Stimulated activated CD8-positive, alpha-beta memory T cell treated with anti-CD3 and anti-CD28 coated beads, Interleukin-4, amount 100 ng/mL, for 1 hour (primary cell): ENCODE results near the gene MIF4GD.

Source experiments
- DNase-seq, 2 donors: peaks; one replicate each; pipeline ENCODE4 v3.0.0-alpha.2; 2020; ENCODE audit warnings: low read depth in 2 of 2, low spot score in 1 of 2

Gene MIF4GD

GRCh38 chr17:75238020-75238580 is 32.9 kb downstream of the MIF4GD start:
- DNase-seq: no peak

DNA sequence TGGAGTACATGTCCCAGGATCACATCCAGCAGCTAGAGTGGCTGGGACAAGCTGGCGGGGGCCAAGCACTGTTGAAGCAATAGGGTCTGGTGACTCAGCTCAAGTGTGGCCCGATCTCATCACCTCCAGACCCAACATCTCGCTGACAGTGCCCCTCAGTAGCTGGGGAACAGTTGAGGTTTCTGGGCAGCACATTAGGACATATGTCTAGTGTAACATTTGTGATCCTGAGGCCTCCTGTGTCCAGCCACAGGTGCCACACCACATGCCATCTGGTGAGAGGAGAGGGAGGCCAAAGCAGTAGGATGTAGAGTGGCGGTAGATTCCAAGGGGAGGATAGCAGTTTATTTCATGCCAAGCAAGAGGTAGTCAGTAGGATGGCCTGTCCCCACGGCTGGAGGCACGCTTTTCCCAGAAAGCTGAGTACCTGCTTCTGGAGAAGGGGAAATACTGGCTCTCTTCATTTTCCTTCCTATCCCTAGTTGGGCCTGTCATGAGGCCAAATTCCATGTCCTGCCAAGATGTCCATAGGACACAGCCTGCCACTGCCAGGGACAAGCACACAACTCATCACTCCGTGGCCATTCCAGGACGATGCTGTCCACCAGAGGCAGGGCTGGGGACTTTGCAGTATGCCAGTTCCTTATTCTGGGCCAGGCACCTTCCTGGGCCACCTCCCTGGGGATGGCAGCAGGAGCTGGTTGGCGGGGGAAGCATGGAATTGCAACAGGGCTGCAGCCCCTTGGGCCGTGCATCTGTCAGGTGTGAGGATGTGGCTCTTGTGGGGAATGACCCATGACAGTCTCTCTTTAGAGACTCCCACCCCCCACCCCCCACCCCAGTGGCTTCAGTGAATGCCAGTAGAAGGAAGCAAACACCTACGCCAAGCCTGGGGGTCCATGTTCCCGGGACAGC is 33.7 kb downstream of the MIF4GD start:
- DNase-seq: no peak

DNA sequence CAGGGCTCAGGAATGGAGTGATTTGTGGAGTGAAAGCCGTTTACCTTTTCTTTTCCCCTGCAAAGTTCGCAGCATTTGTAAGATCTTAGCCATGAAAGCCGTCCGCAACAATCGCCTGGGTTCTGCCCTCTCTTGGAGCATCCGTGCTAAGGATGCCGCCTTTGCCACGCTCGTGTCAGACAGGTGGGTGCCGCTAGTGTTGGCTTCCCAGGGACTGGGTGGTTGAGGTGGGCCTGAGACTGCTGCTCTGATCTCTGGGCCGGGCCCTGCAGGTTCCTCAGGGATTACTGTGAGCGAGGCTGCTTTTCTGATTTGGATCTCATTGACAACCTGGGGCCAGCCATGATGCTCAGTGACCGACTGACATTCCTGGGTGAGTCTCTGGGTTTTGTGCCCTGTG is 38.2 kb downstream of the MIF4GD start:
- no peak for DNase-seq

DNA sequence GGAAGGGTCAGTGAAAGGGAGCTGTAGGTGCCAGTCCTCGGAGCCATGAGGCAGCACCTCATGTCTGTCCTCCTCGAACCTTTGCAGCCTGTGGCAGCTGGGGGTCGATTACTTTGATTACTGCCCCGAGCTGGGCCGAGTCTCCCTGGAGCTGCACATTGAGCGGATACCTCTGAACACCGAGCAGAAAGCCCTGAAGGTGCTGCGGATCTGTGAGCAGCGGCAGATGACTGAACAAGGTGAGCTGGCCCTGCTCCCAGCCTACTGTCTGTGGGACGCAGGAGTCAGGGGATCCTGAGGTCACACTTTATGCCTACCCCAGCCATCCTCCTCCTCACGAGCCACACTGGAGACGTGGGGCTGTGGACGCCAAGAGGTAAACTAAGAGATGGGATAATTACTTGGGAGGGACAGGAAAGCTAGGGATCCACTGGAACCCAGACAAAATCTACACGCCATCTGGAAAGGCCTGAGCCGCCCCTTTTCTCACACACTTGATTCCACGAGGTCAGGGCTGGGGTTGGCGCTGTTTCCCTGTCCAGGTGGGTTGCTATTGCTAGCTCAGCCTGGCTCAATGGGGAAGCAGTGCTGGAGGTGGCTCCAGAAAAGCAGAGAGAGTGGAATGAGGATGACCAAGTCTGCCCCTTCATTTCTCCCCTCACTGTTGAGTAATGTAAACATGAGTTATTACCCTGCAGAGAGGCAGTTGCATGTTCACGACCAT is 39.1 kb downstream of the MIF4GD start:
- no peak for DNase-seq

- DNase-seq: no peak
These were observed 40.0 kb downstream of the MIF4GD start for GRCh38 chr17:75231071-75231470.

DNA sequence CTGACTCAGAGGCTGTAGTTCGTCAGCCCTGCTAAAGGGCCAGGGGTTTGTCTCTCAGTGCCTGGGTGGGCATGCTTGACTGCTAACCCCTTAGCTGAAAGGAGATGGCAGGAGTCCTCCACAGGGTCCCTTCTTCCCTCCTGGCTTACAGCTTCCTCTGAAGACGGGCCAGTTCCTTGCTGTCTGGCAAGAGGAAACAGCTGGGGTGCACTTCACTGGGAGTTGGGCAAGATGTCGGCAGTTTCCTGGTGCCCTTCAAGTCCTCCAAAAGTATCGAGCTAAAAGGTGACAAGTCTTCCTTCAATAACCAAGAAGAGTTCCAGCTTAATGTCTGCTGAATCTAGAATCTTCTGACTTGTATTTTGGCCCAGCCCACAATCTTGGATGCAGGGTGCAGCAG is 42.2 kb downstream of the MIF4GD start:
- DNase-seq: no peak

GRCh38 chr17:75228305-75228704 is 42.7 kb downstream of the MIF4GD start:
- DNase-seq: no peak

DNA sequence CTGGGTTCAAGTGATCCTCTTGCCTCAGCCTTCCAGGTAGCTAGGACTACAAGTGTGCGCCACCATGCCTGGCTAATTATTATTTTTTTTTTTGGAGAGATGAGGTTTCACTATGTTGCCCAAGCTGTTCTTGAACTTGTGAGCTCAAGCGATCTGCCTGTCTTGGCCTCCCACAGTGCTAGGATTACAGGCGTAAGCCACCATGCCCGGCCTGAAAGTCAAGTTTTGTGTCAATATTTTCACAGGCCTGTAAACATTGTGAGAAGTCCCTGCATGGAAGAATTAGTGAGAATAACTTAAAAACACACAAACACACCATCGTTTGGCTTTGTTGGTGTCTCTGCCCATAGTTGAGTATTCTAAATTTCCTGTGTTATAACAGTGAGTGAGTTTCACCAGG is 43.3 kb downstream of the MIF4GD start:
- no peak for DNase-seq

DNA sequence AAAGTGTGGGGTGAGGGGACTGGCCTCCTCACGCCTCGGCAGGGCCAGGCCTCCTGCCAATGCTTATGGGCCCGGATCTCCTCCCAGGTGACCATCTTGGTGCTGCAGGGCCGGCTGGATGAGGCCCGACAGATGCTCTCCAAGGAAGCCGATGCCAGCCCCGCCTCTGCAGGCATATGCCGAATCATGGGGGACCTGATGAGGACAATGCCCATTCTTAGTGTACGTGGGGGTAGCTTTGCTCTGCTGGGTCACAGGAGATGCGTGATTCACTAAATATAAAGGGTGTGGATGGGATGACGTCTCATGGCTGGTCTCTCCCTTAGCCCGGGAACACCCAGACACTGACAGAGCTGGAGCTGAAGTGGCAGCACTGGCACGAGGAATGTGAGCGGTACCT is 46.0 kb downstream of the MIF4GD start:
- no peak for DNase-seq

GRCh38 chr17:75219815-75220214 is 51.2 kb downstream of the MIF4GD start:
- DNase-seq: no peak

- DNase-seq: no peak
These were observed 52.9 kb downstream of the MIF4GD start for GRCh38 chr17:75218131-75218530.
